SK-N-DZ (cell line): ENCODE measurements around the gene SRC. TPM values are rescaled to one million over a fixed set of nuclear protein-coding genes. Genes with fewer than 3 reads are reported as not detected.
A peak's percentile ranks its signal among the peaks of the same experiment; 100 is the strongest.

ENCODE experiments used
- DNase-seq: peaks from one replicate; pipeline ENCODE4 v3.0.0-alpha.2; 2015; ENCODE audit warnings: low spot score
- polyA plus RNA-seq, 2 experiments: library from polyadenylated mRNA; depleted of rRNA; stranded (reverse); fragments of >200 nt; gene quantifications; 2 replicates each; pipeline ENCODE4 v1.2.3, GENCODE V29; 2014

Gene SRC
- polyA plus RNA-seq (2014; cell fraction: cytosol; rRNA removed), result 43.8 and 54.5 TPM in 2 replicates
- 68.7 and 96.4 TPM in 2 replicates for polyA plus RNA-seq (2014; cell fraction: nucleus; rRNA removed)

DNA sequence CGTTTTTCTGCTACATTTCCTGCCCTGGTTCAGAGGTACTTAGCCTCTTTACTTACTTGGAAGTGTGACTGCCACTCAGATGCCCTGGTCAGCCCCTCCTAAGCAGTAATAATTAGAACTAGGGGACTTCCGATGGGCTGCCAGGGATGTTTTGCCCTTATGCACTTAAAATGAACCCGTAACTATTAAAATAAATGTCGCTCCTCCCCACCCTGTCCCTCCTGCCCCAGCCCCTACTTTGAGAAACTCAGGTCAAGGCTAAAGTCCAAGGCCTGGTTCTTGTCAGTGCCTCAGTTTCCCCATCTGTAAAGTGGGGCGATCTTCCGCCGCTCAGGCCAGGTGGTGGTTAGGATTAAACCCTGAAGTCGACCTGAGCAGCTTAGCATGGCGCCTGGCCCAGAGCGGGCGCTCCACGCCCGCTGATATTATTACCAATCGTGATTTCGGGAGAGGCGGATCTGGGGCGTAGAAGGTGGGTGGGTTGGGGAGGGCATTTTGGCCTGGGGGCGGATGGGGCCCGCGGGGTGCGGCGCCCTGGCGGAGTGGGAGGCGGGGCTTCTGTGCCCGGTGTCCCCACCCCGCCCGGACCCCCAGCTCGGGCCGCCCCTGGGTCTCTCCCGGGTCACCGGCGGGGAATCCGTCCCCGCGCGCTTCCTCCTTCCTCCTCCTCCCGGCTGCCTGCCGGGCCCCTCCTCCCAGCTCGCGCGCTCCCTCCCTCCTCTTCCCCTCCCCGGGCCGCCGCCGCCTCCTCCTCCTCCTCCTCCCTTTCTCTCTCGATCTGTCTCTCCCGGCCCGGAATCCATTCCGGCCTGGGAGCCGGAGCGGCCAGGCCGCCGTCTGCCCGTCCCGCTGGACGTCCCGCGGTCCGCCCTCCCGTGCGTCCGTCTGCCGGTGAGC, at the start of gene SRC:
Gene SRC (plus strand): TSS at position 802 of the 897 bp plus-strand sequence. CDS start 38,014 bp downstream, outside the sequence.
- peak; percentile 84 for DNase-seq

DNA sequence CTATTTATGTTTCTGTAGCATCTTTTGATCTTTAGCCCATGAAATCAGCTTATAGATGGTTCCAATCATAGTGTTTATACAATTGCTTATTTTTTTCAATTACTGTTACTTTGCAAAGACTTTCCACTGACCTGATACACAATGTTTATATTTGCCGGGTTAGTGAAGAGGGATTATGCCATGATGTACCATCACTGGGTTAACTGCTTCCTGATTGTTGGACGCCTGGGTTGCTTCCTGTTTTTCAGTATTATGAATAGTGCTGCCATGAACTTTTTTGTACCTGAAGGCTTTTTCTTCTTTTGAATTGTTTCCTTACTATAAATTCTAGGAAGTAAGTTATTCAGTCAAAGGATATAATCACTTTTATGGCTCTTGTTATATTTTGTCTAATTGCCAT, 49.6 kb upstream of the SRC start:
- no peak for DNase-seq

DNA sequence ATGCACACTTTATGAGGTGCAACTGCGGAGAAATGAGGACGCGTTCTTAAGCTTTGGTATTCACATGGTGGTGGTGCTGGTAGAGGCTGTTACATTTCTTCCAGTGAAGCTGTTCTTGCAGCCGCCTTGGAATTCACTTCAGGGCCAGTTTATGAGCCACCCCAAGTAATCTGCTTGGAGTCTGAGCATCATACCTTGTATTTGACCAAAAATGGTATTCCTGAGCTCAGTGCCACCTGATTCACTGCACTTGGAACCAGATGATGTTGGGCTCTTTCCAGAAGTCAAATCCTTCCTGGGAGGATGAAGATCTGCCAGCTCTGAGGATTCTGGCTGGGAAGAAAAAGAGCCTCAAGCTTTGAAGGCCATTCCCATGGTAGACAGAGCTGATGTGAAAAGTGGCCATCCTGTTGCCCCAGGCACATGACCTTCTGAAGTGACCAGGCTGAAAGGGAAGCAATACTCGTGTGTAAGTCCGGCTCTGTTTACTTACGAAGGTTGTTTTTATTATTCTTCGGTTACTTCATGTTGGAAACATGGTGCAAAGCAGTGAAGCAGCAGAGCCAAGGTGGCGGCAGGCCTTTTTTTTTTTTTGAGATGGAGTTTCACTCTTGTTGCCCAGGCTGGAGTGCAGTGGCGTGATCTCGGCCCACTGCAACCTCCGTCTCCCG, 48.7 kb upstream of the SRC start:
- DNase-seq, result no peak

DNA sequence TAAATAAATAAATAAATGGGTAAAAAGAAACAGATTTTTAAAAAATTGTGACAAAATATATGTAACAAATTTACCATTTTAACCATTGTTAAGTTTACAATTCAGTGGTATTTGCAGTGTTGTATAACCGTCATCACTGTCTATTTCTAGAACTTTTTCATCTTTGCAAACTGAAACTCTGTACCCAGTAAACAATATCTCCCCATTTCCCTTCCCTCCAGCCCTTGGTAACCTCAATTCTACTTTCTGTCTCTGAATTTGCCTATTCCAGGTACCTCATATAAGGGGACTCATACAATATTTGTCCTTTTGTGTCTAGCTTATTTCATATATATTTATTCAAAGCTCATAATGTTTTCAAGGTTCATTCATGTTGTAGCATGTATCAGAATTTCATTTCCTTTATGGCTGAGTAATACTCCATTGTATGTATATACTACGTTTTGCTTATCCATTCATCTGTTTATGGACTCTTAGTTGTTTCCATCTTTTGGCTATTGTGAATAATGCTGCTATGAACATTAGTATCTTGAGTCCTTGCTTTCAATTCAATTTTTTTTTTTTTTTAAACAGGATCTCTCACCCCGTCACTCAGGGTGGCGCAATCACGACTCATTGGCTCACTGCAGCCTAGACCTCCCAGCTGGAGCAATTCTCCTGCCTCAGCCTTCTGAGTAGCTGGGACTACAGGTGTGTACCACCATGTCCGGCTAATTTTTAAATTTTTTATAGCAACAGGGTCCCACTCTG, 47.6 kb upstream of the SRC start:
- no peak for DNase-seq

DNA sequence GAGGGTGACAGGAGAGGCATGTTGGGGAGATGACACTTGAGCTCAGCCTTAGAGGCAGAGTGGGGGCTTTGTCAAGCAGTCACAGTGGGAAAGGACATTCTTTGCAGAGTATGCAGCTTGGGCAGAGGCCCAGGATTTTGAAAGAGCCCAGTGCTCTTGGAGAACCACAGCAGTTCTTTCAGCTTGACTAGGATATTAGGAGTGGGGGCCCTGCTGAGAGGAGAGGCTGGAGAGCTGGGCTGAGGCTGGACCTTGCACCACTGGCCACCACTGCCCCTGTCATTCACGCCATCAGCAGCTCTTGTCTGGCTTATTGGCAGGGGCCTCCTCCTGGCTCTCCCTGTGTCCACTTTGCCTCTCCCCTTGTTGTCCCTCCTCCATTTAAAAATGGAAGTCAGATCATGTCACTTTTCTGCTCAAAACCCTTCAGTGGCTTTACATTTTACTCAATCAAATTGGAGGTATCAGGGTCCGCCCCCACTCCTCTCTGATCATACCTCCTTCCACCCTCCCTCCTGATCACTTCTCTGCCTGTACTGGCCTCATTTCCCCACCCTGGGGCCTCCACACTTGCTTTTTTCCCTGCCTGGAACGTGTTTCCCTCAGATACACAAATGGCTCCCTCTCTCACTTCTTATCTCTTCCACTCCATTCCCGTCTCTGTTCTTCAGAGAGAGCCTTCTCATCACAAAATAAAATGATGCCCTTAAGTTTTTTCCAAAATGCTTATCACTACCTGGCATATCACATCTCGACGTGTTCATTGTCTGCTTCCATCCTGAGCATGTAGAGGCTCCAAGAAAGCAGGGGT, 46.0 kb upstream of the SRC start:
- DNase-seq, result no peak

DNA sequence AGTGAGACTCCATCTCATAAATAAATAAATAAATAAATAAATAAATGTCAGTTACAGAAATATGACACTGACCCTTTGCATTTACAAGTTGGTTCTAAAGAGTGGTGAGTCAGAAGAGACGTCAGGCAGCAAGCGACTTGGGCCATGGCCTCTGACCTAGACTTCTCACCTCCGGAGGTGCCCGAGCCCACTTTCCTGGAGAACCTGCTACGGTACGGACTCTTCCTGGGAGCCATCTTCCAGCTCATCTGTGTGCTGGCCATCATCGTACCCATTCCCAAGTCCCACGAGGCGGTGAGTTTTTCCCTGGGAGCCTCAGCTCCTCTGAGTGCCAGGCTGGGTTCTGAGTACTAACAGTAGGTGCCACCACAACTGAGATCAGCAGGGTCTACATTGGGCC, 44.8 kb upstream of the SRC start:
- DNase-seq, result no peak

DNA sequence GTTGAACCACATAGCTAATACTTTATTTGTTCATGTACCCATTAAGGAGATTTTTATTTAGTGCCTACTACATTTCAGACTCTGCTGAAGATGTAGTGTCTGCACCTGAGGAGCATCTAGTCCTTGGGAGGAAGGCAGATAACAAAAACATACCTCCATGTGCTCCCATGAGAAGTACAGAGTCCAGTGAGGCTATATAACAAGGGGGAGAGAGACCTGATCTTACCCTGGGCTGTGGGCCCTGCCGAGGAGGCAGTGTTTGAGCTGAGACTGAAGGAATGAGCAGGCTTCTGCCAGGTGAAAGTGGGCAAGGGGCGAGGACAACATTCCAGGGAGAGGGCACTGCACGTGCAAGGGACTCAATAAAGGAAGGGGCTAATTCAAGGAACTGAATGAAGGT, 44.4 kb upstream of the SRC start:
- DNase-seq, result no peak

DNA sequence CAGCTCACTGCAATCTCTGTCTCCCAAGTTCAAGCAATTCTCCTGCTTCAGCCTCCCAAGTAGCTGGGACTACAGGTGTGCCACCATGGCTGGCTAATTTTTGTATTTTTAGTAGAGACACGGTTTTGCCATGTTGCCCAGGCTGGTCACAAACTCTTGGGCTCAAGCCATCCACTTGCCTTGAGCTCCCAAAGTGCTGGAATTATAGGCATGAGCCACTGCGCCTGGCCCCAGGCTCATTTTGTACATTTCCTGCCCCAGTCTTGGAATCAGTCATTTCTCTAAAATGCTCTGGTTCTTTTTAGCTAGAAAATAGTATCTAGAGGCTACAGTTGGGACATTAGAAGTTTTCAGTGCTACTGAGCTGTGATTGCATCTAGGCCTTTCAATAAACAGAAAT, 43.0 kb upstream of the SRC start:
- no peak for DNase-seq

DNA sequence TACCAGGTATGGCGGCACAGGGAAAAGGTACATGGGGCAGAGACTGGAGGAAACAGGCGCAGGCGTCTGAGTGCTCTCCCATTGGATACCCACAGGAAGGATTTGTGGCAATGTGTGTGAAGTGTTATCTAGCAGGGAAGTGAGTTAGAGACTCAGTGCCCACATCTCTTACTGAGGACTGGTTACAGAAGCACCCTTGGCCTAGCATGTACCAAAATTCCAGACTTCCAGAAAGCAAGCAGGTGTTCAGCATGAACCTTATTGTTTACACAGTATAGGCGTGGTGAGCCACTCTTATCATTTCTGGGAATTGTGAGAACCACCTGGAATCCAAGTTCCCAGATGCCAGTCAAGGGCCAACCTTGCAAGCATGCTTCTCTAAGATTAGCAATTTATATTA, 42.3 kb upstream of the SRC start:
- no peak for DNase-seq

DNA sequence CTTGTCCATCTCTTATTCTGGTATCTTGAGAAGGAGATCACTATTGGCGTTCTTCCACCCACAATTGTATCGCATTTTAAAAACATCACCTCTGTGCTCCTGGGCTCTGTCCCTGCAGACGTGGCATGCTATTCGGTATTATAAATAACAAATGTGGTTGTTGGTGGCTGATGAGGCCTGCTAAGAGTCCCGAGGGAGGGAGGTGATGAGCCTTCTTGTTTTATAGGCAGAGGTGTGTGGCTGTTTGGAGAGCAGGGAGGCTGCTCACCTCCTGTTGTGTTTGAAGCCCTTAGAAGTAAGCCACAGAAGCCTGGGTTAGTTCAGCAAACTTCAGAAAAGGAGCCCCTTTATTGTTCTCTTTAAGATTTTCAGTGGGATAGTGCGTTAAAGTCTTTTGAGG, 40.9 kb upstream of the SRC start:
- DNase-seq, result no peak

DNA sequence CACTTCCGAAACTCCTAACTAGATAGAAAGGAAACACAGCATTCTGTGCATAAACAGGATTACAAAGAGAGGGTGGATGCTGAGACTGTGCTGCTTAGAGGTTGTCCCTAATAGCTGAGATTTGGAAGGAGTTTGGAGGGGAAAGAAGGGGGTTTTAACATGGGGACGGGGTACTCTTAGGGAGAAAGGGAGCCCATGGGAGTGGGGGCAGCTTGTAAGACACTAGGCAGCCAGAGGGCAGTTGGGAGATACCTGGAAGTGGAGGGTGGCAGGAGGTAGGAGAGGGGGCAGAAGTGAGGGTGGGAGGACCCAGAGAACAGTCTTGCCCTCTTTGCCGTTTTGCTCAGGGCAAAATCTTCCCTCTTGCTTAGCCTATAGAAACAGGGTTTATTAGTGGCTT, 40.1 kb upstream of the SRC start:
- no peak for DNase-seq

DNA sequence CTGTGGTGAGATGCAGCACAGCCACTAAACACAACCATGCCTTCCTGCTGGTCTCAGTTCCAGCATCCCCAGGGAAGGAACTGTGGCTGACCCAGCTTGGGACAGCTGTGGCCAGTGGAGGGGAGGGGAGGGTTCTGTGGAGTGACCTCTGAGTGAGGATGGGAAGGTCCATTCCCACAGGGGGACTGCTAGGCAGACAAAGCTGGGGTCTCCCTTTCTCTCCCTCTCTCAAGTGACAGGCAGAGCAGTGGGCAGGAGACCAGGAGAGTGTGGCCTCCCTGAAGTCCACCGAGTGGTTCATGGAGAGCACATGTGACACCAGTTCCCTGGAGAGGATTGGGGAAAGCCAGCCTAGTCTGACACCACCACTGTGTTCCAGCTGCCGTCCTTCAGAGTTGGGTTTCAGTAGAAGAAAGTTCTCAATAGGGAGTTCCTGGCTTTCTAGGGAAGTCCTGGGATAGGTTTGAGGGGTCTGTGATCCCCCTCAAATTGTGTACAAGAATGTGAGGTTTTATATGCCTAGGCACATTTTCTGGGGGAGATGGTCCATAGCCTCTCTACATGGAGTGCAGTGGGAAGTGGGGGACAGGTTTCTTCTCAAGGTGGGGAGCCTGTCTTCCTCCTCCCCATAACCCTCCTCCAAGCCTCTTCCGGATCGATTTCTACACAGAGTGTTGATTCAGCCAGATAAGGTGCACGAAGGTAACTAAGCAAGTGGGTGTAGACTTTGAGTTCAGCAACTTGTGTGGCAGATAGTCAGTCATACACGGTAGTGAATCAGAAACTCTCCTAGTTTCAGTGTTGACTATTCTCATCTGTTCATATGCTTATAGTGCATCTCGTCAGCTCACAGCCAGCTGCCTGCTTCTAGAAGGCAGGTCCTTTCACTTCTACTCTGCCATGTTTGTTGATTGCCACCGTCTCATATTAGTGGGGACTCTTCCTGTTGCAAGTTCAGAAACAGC, 37.6 kb upstream of the SRC start:
- DNase-seq, result no peak

DNA sequence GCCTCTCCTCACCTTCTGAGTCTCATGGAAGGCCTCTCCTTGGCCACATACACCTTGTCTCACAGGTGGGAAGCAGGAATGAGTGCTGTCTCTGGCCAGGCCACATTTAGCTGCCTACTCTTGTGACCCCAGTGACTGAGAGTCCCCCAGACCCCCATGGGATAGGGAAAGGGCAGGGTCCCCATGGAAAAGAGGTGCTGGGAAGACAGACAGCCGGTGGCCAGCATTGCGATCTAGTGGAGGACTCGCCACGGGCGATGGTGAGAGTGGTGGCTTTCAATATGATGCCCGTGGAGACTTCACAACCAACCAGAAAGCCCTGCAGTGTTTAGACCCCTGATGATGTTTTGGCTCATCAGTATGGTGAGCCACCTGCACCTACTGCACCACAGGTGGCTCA, 36.6 kb upstream of the SRC start:
- no peak for DNase-seq

DNA sequence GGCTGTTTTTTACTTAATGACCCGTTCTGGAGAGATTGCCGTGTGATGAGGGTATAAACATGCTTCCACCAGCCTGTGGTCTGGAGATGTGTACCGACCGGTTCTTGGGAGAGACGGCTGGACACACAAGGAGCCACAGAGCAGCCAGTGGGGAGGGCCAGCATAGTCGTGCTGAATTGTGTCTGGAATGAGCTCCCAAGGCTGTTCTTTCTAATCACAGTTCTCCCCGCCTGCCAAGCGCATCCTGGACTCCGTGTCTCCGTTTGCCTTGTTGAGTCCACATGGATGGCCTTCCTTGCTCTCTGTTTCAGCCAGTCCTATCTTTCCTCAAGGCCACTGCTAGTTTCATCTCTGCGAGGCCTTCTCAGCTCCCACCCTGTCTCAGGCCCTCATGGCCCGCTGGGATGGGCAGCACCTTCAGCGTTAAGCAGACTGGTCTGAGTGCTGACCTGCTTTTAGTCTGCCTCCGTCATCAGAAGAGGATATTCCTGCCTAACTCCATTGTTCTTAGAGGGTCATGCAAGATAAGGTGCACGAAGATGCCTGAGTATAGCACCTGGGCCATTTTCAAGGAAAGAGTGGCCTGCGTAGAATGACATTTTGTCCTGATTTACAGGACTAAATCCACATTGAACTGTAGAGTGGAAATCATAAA, 35.9 kb upstream of the SRC start:
- no peak for DNase-seq

DNA sequence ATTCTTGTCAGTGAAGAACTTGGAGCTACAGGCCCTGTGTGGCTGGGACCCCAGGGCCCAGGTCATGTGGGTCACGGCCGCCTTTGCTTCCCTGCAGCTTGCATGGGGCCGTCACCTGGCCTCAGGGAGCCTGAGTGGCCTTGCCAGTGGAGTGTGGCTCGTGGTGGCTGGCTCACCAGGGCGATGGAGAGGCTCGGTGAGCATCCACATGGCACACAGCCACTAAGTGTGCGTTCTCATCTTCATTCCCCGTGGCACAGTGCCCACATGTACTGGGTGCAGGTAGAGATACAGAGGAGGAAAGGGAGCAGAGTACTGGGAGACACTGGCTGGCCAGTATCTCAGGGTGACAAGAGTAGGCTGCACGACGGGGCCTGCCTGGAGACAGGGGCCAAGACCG, 35.0 kb upstream of the SRC start:
- no peak for DNase-seq

DNA sequence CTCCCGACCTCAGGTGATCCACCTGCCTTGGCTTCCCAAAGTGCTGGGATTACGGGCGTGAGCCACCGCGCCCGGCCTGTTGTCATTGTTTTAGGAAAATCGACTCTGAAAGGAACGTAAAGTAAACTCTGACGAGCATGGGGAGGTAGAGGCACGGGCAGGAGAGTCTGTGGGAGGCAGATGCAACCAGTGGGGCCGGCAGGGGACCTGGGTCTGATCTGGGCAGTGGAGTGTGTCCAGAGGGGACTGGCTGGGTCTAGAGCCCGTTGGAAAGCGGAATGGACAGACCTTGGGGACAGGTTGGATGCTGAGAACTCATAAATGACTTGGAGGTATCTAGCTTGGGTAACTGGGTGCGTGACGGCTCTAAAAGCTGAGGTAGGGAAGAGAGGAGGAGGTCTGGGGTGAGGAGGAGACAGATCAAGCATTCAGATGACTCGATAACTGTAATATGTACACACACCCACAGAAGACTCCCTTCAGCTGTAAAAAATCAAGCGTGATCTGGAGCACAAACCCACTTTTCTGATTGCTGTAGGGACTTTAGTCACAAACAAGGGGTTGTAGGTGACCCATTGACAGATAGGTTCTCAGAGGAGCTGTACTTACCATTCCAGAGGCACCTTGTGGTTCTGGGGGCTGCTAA, 34.1 kb upstream of the SRC start:
- DNase-seq, result no peak

DNA sequence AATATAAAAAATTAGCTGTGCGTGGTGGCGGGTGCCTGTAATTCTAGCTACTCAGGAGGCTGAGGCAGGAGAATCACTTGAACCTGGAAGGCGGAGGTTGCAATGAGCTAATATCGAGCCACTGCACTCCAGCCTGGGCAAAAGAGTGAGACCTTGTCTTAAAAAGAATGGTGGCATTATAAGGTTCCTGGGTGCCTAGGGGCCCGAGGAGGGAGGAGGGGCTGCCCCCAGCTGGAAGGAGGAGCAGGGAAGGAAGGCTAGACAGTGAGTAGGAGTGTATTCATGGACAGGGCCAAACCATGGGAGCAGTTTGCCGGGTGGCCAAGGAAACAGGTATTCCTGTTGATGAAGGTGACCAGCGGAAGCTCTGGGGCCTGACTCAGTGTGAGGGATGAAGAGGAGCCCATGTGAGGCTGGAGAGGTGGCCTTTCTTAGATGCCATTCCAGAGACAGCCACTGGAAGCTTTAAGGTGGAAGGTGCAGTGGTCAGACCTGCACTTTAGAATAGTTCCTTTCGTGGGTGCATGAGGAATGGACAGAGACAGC, 32.3 kb upstream of the SRC start:
- no peak for DNase-seq

DNA sequence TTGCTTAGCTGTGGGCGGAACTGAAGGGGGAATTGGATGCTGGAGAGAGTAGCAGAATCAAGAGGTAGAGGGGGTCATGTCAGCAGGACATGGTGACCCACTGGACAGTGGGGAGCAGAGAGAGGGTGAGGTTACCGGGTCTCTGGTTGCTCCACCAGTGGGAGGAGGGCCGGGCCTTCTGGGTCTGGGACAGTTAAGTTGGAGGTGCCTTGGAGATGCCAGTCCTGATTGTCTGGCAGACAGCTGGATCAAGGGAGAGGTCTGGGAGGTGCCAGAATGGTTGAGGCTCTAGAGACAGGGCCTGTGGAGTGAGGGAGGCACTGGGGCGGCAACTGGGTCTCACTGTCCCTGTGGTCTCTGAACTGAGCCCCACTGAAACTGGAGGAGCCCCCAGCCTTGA, 31.8 kb upstream of the SRC start:
- peak; percentile 39 for DNase-seq

DNA sequence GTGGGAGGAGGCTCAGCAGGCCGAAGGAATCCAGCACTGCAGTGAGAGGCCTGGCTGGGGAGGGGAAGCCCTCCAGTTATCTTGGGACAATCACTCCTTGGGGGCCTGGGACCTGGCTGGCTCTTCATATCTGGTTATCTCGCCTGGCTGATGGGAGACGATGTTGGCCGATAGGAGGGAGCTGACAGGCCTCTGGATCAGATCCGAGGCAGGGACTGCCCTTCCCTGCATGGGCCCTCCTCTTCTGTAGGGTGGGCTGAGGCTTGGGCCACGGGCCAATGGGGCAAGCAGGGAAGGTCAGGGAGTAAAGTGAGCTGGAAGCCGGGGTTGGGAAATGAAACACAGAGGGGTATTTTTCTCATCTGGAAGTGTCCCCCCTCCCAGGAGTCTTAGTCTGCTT, 31.3 kb upstream of the SRC start:
- DNase-seq, result peak; percentile 83
